WTC11 (cell line): Measurements from ENCODE around the gene GPR183.

Experiments used
- ZNF138 ChIP-seq: sonication (generic); formaldehyde crosslinking; conservative IDR thresholded peaks from 2 replicates; pipeline ENCODE4 v1.8.1; 2022; ENCODE audit warnings: mild to moderate bottlenecking, moderate library complexity, missing genetic modification reagents
- TF ChIP-seq, protein P1 (sequence below): fragments of 200-600 bp; IDR thresholded peaks from 2 replicates; pipeline ENCODE4 v1.8.0; 2022; ENCODE audit warnings: antibody characterized with exemption
- TF ChIP-seq, protein P2 (sequence below): sonication (generic); formaldehyde crosslinking; conservative IDR thresholded peaks from 2 replicates; pipeline ENCODE4 v1.8.1; 2023; ENCODE audit warnings: mild to moderate bottlenecking, low read depth, missing genetic modification reagents, moderate library complexity
- TF ChIP-seq, protein P3 (sequence below): sonication (generic); formaldehyde crosslinking; IDR thresholded peaks from 2 replicates; pipeline ENCODE4 v1.8.1; 2022; ENCODE audit warnings: low read depth, mild to moderate bottlenecking, moderate library complexity, missing genetic modification reagents, borderline replicate concordance

DNA sequence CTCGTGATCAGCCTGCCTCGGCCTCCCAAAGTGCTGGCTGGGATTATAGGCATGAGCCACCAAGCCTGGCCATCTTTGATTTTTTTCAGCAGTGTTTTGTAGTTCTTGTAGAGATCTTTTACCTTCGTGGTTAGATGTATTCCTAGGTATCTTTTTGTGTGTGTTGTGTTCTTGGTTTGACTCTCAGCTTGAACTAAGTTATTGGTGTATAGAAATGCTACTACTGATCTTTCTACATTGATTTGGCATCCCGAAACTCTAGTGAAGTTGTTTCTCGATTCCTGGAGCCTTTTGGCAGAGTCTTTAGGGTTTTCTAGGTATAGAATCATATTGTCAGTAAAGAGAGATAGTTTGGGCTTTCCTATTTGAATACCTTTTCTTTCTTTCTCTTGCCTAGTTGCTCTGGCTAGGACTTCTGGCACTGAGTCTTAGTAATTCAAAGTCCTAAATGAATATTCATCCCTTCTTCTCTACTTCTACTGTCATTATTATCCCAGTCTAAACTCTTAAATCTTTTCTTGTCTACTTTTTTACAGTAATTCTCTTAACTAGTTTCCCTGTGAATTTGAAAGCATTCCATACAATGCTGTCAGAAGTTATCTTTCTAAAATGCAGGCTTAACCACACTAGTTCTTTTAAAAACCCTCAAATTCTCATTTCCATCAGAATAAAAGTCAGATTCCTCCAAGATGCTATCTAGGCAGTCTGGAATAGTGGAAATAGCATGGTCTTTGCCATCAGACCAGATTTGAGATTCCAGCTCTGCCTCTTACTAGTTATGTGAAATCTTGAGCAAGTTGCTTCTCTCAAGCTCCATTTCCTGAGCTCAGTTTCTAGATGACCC is 56.0 kb downstream of the GPR183 start:
- TF ChIP-seq, protein P1, sequence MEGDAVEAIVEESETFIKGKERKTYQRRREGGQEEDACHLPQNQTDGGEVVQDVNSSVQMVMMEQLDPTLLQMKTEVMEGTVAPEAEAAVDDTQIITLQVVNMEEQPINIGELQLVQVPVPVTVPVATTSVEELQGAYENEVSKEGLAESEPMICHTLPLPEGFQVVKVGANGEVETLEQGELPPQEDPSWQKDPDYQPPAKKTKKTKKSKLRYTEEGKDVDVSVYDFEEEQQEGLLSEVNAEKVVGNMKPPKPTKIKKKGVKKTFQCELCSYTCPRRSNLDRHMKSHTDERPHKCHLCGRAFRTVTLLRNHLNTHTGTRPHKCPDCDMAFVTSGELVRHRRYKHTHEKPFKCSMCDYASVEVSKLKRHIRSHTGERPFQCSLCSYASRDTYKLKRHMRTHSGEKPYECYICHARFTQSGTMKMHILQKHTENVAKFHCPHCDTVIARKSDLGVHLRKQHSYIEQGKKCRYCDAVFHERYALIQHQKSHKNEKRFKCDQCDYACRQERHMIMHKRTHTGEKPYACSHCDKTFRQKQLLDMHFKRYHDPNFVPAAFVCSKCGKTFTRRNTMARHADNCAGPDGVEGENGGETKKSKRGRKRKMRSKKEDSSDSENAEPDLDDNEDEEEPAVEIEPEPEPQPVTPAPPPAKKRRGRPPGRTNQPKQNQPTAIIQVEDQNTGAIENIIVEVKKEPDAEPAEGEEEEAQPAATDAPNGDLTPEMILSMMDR, result no peak
- no peak for TF ChIP-seq ZNF138 (CRISPR knock-in tag)
- TF ChIP-seq, protein P2, sequence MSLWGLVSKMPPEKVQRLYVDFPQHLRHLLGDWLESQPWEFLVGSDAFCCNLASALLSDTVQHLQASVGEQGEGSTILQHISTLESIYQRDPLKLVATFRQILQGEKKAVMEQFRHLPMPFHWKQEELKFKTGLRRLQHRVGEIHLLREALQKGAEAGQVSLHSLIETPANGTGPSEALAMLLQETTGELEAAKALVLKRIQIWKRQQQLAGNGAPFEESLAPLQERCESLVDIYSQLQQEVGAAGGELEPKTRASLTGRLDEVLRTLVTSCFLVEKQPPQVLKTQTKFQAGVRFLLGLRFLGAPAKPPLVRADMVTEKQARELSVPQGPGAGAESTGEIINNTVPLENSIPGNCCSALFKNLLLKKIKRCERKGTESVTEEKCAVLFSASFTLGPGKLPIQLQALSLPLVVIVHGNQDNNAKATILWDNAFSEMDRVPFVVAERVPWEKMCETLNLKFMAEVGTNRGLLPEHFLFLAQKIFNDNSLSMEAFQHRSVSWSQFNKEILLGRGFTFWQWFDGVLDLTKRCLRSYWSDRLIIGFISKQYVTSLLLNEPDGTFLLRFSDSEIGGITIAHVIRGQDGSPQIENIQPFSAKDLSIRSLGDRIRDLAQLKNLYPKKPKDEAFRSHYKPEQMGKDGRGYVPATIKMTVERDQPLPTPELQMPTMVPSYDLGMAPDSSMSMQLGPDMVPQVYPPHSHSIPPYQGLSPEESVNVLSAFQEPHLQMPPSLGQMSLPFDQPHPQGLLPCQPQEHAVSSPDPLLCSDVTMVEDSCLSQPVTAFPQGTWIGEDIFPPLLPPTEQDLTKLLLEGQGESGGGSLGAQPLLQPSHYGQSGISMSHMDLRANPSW (CRISPR knock-in tag), result no peak
- TF ChIP-seq, protein P3, sequence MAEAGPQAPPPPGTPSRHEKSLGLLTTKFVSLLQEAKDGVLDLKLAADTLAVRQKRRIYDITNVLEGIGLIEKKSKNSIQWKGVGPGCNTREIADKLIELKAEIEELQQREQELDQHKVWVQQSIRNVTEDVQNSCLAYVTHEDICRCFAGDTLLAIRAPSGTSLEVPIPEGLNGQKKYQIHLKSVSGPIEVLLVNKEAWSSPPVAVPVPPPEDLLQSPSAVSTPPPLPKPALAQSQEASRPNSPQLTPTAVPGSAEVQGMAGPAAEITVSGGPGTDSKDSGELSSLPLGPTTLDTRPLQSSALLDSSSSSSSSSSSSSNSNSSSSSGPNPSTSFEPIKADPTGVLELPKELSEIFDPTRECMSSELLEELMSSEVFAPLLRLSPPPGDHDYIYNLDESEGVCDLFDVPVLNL (CRISPR knock-in tag), result no peak
